ENCODE measurements around the gene CARS1.

CARS1 gene

DNA sequence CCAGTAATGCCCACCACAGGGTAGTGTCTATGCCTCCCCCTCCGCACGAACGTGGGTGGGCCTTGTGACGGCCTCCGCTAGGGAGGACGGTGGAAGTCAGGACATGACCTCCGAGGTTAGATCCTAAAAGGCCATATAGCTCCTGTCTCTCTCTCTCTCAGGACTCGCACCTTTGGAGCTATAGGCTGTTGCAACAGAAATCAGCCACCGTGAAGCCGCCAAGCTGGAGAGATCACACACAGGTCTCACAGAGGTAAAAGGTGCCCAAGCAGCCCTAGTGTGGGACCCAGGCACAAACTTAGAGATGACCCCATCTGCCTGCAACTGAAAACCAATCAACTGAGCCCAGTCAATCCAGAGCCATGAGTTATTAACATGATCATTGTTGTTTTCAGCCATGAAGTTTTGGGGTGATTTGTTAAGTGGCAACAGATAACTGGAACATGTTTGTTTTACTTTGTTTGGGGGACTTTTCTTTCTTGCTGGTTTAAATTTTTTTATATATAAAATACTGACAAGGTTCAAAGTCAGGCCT is 57.7 kb downstream of the CARS1 start:
- no peak overlapping the region for H3K4me3 Mint-ChIP-seq
- no peaks in the 10 kb centered on the region for H3K9me3 Mint-ChIP-seq
- H3K27ac Mint-ChIP-seq: peak overlapping the region; percentile 28 to 99 (median 90)
- peaks cover 29% of the 10 kb centered on the region for H3K4me1 Mint-ChIP-seq
- TF ChIP-seq CTCF (IDR thresholded peaks at IDR 0.05; ENCODE audit: unreplicated experiment in 3 of 3): no peak
- peaks cover 22% of the 10 kb centered on the region for H3K36me3 Mint-ChIP-seq (ENCODE audit: low read depth)
- H3K27me3 Mint-ChIP-seq (ENCODE audit: low read depth): no peaks in the 10 kb centered on the region

GRCh38 chr11:2998073-2998850 is 59.0 kb downstream of the CARS1 start:
- peaks cover 15% of the 10 kb centered on the region for H3K36me3 Mint-ChIP-seq (ENCODE audit: low read depth)
- H3K4me3 Mint-ChIP-seq: no peak overlapping the region
- no peak overlapping the region for H3K27ac Mint-ChIP-seq
- no peaks in the 10 kb centered on the region for H3K9me3 Mint-ChIP-seq
- H3K27me3 Mint-ChIP-seq (ENCODE audit: low read depth): no peaks in the 10 kb centered on the region
- H3K4me1 Mint-ChIP-seq: peaks cover 29% of the 10 kb centered on the region
- TF ChIP-seq CTCF (IDR thresholded peaks at IDR 0.05; ENCODE audit: unreplicated experiment in 3 of 3): no peak

DNA sequence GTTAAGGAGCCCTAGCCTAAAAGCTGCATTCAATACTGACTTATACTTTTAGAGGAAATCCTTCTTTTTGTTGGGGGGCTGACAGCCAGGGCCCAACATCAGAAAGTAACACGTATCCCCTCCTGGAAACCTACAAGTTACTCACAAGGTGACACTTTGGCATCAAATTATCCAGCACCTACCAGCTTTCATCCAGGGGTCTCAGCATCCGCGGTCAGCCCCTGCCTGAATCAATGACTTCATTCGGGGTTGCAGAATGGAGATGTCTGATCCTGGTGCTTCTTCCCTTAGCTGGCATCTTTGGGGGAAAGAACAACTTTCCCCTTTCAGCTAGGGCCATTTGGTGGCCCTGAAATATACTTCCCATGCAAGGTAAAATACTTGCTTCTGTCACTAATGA is 59.8 kb downstream of the CARS1 start:
- Mint-ChIP-seq H3K36me3 (ENCODE audit: low read depth) (peaks cover 7% of the 10 kb centered on the region), H3K4me3 (no peak overlapping the region), H3K27me3 (ENCODE audit: low read depth) (no peaks in the 10 kb centered on the region), H3K9me3 (no peaks in the 10 kb centered on the region), H3K4me1 (peaks cover 29% of the 10 kb centered on the region), H3K27ac (peak overlapping the region in 2 of 3 experiments; percentile 85 to 87)
- TF ChIP-seq CTCF (IDR thresholded peaks at IDR 0.05; ENCODE audit: unreplicated experiment in 3 of 3): no peak

DNA sequence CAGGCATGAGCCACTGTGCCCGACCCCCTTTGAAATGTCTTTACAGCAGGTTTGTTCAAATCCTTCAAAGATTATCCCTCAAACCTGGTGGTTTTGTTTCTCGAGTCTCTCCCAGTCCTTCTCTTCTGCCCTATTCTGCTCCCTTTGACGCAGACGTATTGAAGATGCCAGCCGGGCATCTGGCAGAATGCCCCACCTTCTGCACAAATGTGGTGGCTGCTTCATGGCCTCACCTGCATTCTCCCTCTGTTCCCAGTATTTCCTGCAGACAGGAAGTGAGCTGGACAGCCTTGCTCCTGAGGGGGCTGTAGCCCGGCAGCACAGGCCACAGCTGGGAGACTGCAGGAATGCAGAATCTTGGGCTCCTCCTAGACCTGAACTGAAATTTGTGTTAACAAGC is 60.2 kb downstream of the CARS1 start:
- no peak for TF ChIP-seq CTCF (IDR thresholded peaks at IDR 0.05; ENCODE audit: unreplicated experiment in 3 of 3)
- Mint-ChIP-seq H3K4me1 (peaks cover 28% of the 10 kb centered on the region), H3K4me3 (peak overlapping the region in 2 of 3 experiments; percentile 7 to 12), H3K27me3 (ENCODE audit: low read depth) (no peaks in the 10 kb centered on the region), H3K27ac (peak overlapping the region; percentile 56 to 87 (median 85)), H3K36me3 (ENCODE audit: low read depth) (peaks cover 6% of the 10 kb centered on the region), H3K9me3 (no peaks in the 10 kb centered on the region)

GRCh38 chr11:2995893-2996554 is 61.2 kb downstream of the CARS1 start:
- Mint-ChIP-seq H3K4me1 (peaks cover 19% of the 10 kb centered on the region), H3K27me3 (ENCODE audit: low read depth) (no peaks in the 10 kb centered on the region), H3K36me3 (ENCODE audit: low read depth) (peaks cover 6% of the 10 kb centered on the region), H3K27ac (peak overlapping the region; percentile 60 to 94 (median 91)), H3K4me3 (peak overlapping the region in 1 of 3 experiments; percentile 58), H3K9me3 (no peaks in the 10 kb centered on the region)
- TF ChIP-seq CTCF (IDR thresholded peaks at IDR 0.05; ENCODE audit: unreplicated experiment in 3 of 3): no peak
